Lower leg skin (tissue), 3 donors: ENCODE measurements around the gene SPATA32.

Source experiments
- POLR2A ChIP-seq, 2 donors: fragments of 450-650 bp; IDR thresholded peaks; one replicate each; pipeline ENCODE4 v1.6.1; 2016 to 2017; ENCODE audit warnings: antibody characterized with exemption in 2 of 2, mild to moderate bottlenecking in 1 of 2, moderate library complexity in 1 of 2
- TF ChIP-seq, protein P1 (sequence below), 3 donors: fragments of 450-650 bp; IDR thresholded peaks; one replicate each; pipeline ENCODE4 v1.5.1; 2016; ENCODE audit warnings: antibody characterized with exemption in 3 of 3, mild to moderate bottlenecking in 3 of 3, moderate library complexity in 2 of 3

DNA sequence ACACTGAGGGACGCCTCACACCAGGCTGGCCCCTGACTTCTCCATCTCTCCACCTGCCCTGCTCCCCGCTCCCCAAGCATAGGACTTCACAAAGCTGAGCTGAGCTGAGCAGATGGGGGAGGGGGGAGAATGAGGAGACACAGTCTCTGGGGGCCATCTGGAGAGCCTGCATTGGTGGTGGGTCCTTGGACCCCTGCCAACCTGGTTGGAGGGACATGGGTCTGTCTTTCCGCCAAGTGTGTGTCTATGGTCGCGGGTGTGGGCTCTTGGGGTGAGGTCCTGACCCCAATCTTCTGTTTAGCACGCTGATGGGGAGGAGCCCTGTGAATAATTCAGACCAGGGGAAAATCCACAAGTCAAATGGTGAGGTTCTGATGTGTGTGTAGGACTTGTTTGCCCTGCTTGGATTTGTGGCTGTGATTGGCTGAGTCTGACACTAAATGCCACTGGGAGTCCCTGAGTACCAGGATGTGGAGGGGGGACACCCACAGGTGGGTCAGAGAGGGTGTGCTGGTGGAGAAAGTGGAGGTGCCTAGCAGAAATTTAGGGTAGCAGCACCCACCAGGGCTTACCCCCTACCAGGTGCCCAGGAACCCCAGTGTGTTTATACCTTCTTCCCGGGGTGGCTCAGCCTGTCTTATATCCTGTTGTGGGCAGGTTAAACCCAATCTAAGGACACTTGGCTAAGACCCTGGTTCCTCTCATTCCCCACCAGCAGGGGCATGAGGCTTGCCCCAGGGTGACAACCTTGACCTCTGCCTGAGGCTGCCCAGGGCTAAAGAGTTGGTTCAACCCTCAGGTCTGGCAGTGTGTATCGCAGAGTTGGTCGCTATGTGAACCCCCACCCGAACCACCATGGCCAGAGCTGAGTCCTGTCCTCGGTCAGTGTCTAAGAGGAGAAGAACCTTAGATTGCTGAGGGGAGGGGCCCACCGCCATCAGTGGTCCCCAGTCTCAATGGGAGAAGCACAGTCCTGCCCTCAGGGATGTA is 38.1 kb downstream of the SPATA32 start:
- TF ChIP-seq POLR2A (IDR thresholded peaks at IDR 0.05): no peak
- TF ChIP-seq, protein P1, sequence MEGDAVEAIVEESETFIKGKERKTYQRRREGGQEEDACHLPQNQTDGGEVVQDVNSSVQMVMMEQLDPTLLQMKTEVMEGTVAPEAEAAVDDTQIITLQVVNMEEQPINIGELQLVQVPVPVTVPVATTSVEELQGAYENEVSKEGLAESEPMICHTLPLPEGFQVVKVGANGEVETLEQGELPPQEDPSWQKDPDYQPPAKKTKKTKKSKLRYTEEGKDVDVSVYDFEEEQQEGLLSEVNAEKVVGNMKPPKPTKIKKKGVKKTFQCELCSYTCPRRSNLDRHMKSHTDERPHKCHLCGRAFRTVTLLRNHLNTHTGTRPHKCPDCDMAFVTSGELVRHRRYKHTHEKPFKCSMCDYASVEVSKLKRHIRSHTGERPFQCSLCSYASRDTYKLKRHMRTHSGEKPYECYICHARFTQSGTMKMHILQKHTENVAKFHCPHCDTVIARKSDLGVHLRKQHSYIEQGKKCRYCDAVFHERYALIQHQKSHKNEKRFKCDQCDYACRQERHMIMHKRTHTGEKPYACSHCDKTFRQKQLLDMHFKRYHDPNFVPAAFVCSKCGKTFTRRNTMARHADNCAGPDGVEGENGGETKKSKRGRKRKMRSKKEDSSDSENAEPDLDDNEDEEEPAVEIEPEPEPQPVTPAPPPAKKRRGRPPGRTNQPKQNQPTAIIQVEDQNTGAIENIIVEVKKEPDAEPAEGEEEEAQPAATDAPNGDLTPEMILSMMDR (IDR thresholded peaks at IDR 0.05): no peak
